IPS-NIHi7 (cell line): ENCODE results near the gene PTTG1IP.
A peak's percentile ranks its signal among the peaks of the same experiment; 100 is the strongest.

Experiments
- DNase-seq: peaks from one replicate; pipeline ENCODE4 v3.0.0; 2012; ENCODE audit warnings: mixed read lengths; ENCODE audit errors: extremely low spot score

Gene PTTG1IP

DNA sequence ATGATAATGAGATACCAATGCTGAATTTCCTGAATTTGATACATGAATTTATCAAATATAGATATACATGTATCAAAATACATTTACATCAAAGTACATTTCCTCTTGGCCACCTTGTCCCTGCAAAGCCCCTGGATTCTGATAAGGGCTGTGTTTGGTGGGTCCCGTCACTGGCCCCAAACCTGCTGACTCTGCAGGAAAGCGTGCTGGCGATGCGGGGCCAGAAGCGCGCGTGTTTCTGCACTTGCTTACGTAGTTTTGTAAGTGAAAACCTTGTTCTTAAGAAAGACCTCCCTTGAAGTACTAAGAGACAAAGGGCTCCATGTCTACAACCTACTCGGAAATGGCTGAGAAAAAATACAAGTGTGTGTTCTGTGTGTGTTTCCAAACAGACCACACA is 36.2 kb upstream of the PTTG1IP start:
- no peak for DNase-seq

DNA sequence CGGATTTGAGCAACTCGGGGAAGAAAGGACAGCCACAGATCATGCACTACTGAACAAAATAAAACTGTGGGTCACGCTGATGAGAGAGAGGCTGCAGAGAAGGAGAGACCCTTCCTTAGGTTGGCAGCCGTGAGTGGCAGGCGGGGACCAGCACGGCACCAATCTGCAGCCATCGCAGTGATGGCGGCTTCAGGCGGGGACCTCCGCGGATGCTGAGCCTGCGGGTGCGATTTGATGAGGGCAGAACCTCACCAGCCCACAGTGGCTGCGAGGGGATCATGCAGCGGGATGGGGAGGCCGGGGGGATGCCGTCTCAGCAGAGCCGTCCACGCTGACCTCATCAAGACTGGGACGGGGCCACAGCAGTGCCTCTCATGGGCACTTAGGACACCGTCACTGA is 35.4 kb upstream of the PTTG1IP start:
- DNase-seq, result no peak

DNA sequence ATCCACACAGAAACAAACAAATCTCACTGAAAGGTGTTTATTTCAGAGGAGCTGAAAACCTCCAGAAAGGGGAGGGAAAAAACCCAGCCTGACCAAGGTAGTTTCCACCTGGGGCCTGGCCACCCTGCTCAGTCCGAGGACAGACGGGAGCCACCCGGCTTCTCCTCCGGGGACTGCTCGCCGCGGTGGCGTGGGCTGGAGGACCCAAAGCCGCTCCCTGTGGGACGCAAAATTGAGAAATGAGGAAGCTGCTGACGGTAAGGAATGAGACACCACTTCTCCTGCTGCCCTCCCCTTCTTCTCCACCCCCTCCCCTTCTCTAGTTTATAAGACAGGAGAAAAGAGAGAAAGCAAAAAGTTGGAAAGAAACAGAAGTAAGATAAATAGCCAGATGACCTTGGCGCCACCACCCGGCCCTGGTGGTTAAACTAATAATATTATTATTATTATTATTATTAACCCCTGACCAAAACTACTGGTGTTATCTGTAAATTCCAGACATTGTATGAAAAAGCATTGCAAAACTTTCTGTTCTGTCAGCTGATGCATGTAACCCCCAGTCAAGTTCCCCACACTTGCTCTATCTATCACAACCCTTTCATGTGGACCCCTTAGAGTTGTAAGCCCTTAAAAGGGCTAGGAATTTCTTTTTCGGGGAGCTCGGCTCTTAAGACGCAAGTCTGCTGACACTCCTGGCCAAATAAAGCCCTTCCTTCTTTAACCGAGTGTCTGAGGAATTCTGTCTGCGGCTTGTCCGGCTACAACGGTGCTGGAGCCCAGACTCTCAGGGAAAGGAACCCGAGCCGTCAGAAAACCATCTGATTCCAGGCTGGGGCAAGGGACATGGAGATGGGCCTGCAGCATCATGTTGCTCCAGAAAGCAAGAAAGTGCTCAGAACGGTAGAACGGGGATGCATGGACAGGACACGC is 34.7 kb upstream of the PTTG1IP start:
- no peak for DNase-seq

DNA sequence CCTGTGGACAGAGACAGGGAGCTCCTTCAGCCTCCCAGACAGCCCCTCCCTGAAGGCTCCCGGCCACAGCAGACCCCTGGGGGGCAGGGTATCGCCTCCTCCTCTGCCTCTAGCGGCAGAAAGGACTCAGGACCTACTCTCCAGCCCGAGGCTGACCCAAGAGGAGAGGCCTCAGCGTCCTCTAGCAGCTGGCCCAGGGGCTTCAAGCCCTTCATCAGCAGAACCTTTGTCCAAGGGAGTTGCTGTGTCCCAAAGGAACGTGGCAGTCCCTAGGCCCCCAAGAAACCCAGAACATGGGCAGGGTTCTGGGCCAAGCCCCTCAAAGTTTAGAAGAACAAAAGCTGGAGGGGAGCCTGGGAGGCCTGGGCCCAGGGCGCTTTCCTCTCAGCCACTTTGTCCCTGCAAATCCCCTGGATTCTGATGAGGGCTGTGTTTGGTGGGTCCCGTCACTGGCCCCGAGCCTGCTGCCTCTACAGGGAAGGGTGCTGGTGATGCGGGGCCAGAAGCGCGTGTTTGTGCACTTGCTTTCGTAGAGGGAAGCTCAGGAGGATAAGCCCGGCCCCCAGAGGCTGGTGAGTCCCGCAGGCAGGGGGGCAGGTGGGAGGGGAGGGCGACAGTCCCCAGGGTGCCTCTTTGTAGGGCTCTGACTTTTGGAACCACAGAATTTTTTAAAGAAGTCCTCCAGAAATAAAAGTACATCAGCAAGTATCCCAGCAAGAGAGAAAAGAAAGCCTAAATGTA is 33.9 kb upstream of the PTTG1IP start:
- peak; percentile 40 for DNase-seq

DNA sequence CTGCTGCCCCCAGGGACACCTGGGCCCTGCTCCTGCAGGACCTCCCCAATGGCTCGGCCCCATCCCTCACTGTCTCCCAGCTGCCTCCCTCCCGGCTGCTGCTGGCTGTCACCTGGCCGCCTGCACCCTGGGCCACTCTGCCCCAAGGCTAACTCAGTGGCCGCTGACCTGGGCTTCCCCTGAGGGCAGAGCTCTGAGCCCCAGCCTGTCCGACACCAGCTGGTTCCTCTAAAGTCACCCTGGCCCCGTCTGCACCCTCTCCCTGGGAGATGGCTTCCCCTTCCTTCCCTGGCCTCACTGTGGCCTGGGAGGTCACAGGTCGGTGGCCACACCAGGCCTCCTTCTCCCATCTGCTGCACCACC is 32.2 kb upstream of the PTTG1IP start:
- DNase-seq, result no peak

DNA sequence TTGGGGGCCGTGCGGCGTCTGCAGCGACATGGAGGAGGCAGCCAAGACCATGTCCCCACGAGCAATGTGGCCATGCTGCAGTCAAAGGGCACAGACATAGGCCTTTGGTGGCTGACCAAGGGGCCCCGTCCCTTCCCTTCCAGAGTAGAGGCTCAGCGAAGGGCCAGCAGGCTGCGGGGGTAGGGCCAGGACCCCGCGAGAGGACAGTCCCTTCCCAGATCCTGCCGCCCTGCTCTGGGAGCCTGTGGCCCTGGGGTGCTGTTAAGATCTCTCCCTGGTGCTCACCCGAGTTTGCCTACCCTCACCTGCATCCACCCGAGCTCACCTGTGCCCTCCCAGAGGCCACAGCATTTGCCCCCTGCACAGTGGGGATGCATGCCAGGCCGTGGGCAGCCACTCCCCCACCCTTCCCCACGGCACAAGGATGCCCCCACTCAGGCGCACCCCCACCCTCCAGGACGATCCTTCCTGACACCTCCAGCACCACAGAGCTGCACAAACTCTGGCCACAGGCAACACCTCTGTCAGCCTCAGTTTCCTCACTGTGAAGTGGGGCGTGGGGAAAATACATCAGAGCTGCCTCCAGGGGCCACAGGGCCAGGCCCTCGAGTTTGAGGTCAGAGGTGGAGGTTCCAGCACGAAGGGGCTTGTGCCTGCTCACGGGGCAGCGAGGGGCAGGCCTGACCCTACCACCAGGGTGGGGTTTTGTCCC is 31.7 kb upstream of the PTTG1IP start:
- no peak for DNase-seq

DNA sequence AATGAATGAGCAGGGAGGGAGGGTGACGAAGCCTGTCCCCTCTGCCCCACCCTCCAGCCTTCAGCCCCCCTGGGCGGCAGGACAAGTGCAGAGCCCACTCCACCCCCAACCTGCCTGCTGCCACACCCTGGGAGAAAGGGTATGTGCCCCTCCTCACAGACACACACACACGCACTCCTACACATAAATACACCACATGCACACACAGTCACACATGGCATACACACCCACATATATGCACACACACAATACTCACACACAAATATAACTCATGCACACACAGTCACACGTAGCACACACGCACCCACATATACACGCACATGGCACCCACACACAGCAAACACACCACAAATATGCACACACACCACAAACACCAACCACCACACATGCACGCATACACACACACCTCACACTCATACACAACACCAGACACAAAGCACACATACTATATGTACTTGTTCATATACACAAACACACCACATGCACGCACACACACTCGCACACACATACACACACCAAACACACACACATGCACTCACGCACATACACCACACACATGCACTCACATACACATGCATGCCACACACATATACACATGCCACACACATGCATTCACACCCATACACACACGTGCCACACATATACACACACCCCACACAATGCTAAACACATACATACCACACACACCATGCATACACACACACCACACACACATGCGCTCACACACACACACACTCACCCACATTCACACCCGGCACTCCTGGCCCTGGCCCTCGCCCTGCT is 30.8 kb upstream of the PTTG1IP start:
- no peak for DNase-seq

DNA sequence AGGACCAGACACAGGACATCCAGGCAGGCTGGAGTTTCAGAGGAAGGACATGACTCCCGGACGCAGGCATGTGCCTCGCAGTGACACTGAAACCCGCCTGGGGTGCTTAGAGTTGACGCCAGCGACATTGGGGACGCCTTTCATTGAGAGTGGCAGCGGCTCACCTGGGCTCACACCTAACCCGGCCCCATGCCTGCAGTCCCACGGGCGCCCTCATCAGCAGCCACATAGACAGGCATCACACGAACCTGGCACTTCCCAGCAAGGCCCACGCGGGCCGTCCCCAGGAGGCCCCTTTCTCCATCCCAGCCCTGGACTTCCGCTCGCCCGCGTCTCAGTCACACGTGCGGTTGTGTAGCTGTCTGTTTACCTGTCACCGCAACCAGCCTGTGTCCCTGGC is 30.2 kb upstream of the PTTG1IP start:
- DNase-seq, result no peak

DNA sequence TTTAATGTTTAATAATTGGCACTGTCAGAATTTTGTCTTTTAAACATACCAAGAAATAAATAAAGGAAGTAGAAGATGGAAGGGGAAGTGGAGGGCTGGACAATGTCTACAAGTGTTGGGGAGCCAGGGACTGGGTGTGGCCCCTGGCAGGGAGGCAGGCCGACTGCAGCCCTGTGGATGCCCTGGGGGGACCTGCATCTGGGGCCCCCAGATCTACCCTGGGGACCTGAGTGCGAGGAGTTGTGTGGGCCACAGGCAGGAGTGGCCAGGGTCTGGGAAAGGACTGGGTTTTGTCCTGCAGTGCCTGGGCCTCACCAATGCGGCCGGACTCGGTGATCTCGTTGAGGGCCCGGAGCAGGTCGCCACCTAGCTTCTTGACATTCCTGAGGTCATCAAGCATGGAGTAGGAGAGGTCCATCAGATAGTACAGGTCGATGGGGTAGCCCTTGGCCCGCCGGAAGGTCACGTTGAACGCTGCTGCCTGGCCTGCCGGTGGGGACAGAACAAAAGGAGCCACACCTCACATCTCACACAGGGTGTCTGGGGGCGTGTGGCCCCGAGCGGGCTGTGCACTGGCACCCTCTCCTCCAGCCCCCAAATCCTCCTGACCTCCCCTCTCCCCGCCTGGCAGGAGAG is 29.7 kb upstream of the PTTG1IP start:
- no peak for DNase-seq

DNA sequence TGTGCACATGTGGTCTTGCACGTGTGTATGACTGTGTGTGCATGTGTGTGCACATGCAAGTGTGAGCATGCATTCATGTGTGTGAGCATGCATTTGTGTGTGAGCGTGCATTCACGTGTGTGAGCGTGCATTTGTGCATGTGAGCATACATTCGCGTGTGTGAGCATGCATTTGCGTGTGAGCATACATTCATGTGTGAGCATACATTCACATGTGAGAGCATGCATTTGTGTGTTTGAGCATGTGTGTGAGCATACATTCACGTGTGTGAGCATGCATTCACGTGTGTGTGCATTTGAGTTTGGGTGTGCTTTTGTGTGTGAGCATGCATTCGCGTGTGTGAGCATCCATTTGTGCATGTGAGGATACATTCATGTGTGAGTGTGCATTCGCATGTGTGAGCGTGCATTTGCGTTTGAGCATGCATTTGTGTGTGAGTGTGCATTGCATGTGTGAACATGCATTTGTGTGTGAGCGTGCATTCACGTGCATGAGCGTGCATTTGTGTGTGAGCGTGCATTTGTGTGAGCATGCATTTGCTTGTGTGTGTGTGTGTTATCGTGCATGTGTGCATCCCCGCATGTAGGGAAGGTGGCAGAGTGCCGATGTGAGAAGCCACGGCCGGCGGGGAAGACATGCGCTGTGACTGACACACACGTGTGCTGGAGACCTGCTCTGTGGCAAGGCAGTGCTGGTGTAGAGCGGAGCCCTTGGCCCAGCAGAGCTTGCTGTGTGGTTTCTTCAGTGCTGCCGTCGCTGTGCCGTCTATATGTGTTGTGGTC is 29.0 kb upstream of the PTTG1IP start:
- no peak for DNase-seq

DNA sequence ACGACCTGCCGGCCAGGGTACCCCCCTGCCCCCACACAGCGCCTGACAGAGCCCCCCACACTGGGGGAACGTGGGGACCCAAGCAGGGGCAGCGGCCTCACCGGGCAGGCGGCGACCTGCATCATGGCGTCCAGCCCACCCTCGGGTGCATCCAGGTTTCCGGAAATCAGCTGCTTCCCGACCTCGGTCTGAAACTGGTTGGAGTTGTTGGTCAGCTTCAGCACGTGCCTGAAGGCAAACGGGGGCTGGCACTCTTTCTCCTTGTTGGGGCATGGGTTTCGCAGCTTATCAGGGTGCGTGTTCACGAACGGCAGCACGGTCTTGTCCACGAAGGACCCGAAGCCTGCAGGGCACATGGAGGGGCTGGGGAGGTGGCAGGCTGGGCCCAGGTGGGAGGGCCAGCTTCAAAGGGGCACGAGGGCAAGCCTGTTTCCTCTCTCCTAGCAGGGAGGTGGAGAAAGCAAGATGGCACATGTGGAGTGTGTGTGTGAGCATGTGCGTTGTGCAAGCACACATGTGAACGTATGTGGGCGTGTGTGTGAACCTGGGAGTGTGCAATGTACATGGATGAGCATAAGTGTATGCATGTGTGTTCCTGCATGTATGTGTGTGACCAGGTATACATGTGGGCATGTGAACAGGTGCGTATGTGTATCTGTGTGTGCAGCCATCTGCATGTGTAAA is 28.0 kb upstream of the PTTG1IP start:
- DNase-seq, result no peak

DNA sequence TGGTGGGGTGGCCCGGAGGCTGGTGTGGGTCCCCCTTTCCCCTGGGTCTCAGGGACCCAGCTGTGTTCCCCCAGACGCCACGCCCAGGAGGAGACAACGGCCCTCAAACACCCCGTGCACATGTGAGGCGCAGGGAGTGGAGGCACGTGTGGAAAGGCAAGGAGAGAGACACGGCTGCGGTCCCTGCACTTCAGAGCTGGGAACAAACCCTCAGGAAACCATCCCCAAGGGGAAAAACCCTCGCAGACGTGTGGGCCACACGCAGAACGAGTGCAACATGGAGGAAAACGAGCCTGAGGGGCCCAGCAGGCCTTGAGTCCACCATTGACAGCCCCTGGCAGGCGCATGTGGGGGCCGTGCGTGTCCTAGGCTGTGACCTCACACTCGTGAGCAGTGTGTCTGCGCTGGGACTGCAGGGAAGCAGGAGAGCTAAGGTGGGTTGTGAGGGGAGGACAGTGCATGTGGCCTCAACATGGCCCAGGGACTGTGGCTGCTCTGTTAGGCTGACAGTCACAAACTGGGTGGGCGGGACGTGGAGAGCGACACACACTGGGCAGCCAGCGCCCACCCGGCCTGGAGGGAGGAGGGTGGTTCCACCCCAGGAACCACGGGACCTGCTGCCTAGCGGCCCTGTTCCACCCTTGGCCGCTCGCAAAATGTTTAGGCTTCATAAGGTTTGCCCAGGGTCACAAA is 27.2 kb upstream of the PTTG1IP start:
- no peak for DNase-seq

DNA sequence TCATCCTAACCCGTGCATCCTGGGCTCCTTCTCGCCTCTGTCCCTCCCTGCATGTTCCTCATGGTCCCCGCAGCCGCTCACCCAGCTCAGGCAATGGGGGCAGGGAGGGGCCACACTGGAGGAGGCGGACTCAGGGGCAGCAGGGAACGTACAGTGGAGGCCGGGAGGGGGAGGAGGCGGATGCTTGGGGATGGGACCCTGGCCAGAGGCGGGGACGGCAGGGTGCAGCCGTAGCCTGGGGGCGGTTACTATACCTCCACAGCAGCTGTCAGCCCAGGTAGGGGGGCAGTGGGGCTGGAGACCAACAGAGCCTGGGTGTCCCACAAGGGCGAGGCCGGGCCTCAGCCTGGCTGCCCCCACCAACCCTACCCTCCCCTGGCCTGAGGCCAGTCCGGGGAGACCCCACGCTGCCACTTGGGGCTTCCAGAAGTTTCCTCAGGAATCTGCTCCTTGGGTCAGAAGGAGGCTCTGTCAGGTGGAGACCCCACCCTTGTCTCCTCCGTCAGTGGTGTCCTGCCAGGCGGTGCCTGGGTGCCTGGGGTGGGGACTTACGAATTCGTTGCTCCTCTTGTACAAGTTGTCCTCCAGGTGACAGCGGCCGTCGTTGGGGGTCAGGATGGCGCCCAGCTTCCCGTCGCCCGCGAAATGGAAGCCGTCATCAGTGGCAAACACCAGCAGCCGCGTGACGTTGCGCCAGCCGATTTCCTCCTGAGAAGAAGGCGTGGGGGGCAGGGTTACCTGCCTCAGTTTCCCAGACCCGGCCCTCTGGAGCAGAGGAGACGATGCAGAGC is 26.5 kb upstream of the PTTG1IP start:
- no peak for DNase-seq

DNA sequence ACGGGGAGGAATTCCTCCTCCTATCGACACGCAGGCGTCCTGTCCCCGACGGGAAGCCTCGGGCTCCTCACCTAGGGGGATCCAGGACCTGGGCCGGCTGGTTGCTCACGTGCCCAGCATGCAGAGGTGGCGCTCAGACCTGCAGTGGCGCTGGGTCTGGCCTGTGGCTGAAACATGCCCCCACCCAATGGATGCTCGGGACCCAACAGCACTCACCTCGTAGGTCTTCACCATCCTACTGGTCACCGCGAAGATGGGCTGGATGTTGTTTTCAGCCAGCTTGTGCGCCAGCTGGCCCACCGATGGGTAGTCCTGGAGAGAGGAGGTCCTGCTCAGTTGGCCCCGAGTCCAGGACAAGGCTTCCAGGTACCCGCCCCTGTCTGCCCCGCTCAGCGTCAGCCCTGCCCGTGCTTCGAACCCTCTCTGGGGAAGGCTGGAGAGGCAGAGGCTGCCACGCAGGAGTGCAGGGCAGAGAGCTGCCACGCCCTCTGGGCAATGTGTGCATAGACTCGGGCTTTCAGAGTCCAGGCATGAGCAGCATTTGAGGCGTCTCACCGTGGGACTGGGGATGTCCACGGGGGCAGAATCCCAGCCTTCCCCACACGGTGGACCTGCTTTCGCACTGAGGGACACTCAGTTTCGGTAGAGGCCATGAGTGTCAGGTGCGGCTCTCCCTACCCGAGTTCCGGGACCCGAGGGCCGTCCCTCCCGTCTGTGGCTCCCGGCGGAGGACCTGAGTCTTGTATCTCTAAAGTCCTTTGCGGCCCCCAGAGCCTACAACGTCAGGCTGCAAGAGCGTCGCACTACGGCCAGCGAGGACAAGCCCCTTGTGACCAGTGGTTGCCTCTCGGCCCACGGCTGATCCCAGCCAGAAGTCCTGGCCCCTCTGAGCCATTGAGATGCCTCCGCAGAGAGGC is 25.6 kb upstream of the PTTG1IP start:
- no peak for DNase-seq

DNA sequence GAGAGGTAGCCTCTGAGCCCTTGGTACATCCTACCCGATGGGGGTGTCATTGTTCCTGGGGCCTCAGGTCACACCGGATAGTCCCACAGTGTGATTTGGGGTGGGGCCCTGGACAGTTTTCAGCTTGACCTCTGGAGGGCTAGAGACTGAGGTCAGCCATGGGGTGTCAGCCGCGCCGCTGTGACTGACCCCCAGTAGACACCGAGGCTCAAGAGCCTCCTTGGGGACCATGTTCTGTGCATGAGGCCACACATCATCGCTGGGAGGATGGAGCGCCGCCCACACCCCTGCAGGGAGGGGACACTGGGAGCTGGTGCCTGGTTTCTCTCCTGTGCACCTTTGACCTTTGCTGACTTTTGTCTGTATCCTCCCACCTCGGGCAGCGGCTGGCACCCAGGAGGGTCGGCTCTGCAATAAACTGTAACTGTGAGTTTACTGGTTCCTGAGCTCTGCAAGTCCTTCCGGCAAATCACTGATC is 24.6 kb upstream of the PTTG1IP start:
- no peak for DNase-seq

DNA sequence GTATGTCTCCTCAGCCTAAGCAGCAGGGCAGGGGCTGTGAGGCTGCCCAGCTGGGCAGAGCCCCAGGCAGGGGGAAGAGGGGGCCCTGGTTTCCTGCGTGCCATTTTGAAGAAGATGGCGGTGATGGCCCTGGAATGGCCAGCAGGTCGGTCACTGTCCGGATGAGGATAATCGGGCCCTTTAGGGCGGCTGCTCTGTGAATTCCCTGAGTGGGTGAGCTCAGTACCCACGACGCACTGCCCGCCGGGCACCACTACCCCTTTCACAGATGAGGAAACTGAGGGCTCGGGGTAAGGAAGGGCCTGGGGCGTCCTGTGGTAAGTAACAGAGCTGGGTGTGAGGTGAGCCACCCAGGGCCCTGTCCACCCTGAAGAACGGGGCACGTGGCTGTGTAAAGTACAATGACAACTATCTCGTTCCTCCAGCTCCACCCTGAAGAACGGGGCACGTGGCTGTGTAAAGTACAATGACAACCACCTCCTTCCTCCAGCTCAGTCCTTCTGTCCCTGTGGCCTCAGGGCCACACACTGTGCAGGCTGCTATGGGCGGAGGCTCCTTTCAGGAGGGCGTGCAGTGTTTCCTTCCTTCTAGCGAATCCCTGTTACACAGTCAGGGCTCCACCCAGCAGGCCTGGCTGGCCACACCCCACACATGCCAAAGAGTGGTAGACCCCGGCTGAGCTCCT is 24.0 kb upstream of the PTTG1IP start:
- DNase-seq, result peak; percentile 59
